K562 (cell line): ENCODE measurements around the gene NRCAM. TPM values are rescaled to one million over a fixed set of nuclear protein-coding genes. Genes with fewer than 3 reads are reported as not detected.

ENCODE experiments used
- ATAC-seq: fragments of 200-7000 bp; cut with Tn5 transposase; 3 replicates; pipeline ENCODE4 v1.9.1; 2020; ENCODE audit warnings: moderate library complexity
- BruUV-seq: library from RNA; stranded (reverse); fragments of 400-500 nt; replicated peaks from 2 replicates; lab custom pipeline; 2021; lab: Mats Ljungman, UMichigan
- CTCF ChIA-PET: fragments of 300-600 bp; formaldehyde crosslinking; extraction: SDS; loops from one replicate; lab custom pipeline; 2021; ENCODE audit warnings: low intra/inter-chr PET ratio; lab: Yijun Ruan, JAX
- POLR2A ChIA-PET: fragments of 300-600, 350-650 bp; sonication (Branson Sonifier 250); formaldehyde crosslinking; extraction: SDS; loops from one replicate; lab custom pipeline; 2021; ENCODE audit warnings: antibody characterized with exemption, inconsistent platforms; lab: Yijun Ruan, JAX
- DNase-seq, 4 experiments: peaks; one replicate each; pipeline versions ENCODE4 v3.0.0 to v3.0.0-alpha.2; 2011 to 2018; ENCODE audit warnings: low spot score in 3 of 4, mixed read lengths in 3 of 4; ENCODE audit errors: extremely low read depth in 1 of 4
- FAIRE-seq: peaks from 2 replicates; lab custom pipeline; 2011; peaks lifted over from hg19 to GRCh38; lab: Jason Lieb, UNC
- H2AFZ ChIP-seq: 2 replicates; pipeline ENCODE4 v1.6.0; 2011; ENCODE audit warnings: low read depth, low read length, control low read depth, inconsistent platforms
- H3K27ac ChIP-seq: fragments of 200-600 bp; 3 replicates; pipeline ENCODE4 v1.8.0; 2011; ENCODE audit warnings: low read depth, mild to moderate bottlenecking, control low read depth, inconsistent platforms, low read length, moderate library complexity, mixed read lengths; ENCODE audit errors: extremely low read depth
- H3K27me3 ChIP-seq, 2 experiments: fragments of 300-600 bp in 1 of 2; 2 replicates in 1 of 2; 3 replicates in 1 of 2; pipeline versions ENCODE4 v1.6.0 to v1.8.0; 2011; ENCODE audit warnings: inconsistent platforms in 2 of 2, low read length in 2 of 2, mild to moderate bottlenecking in 1 of 2, mixed read lengths in 1 of 2, moderate library complexity in 1 of 2; ENCODE audit not compliant: control insufficient read depth in 2 of 2, insufficient read depth in 2 of 2
- H3K36me3 ChIP-seq: fragments of 300-600 bp; 3 replicates; pipeline ENCODE4 v1.8.0; 2011; ENCODE audit warnings: mild to moderate bottlenecking, low read length, inconsistent platforms; ENCODE audit not compliant: control insufficient read depth, insufficient read depth
- H3K4me1 ChIP-seq, 2 experiments: fragments of 200-600 bp in 1 of 2; replicated peaks in 1 of 2; 2 replicates in 1 of 2; 3 replicates in 1 of 2; pipeline versions ENCODE4 v1.5.1 to v1.8.0; 2011; ENCODE audit warnings: inconsistent platforms in 2 of 2, low read length in 2 of 2, mild to moderate bottlenecking in 1 of 2, mixed read lengths in 1 of 2, moderate library complexity in 1 of 2; ENCODE audit not compliant: control insufficient read depth in 2 of 2, insufficient read depth in 2 of 2
- H3K4me2 ChIP-seq: 2 replicates; pipeline ENCODE4 v1.6.1; 2011; ENCODE audit warnings: low read length, control low read depth, inconsistent platforms, mixed read lengths; ENCODE audit not compliant: insufficient read depth
- H3K4me3 ChIP-seq: fragments of 200-600 bp; sonication (generic), shearing (Covaris generic); 2 replicates; pipeline ENCODE4 v1.5.1; 2016; ENCODE audit warnings: control low read depth, inconsistent platforms
- H3K79me2 ChIP-seq: fragments of 200-600 bp; 3 replicates; pipeline ENCODE4 v1.8.0; 2011; ENCODE audit warnings: low read length, inconsistent platforms; ENCODE audit not compliant: control insufficient read depth, insufficient read depth
- H3K9ac ChIP-seq, 2 experiments: 2 replicates each; pipeline versions ENCODE4 v1.6.0 to v1.6.1; 2011; ENCODE audit warnings: low read depth in 2 of 2, low read length in 2 of 2, control low read depth in 1 of 2, inconsistent platforms in 1 of 2, mild to moderate bottlenecking in 1 of 2, mixed read lengths in 1 of 2; ENCODE audit not compliant: insufficient read depth in 1 of 2
- H3K9me1 ChIP-seq: one replicate; pipeline ENCODE4 v1.6.0; 2011; ENCODE audit warnings: inconsistent platforms, mild to moderate bottlenecking, low read length, moderate library complexity; ENCODE audit not compliant: control insufficient read depth, insufficient read depth
- H3K9me3 ChIP-seq: replicated peaks from 2 replicates; pipeline ENCODE4 v1.5.1; 2011; ENCODE audit warnings: low read depth, low read length, inconsistent platforms; ENCODE audit not compliant: control insufficient read depth, insufficient read depth
- H4K20me1 ChIP-seq: replicated peaks from 2 replicates; pipeline ENCODE4 v1.6.1; 2011; ENCODE audit warnings: low read length, inconsistent platforms, mixed read lengths; ENCODE audit not compliant: control insufficient read depth, insufficient read depth
- CEBPB ChIP-seq: fragments of 450-650 bp; IDR thresholded peaks from 2 replicates; pipeline ENCODE4 v1.6.1; 2016; ENCODE audit warnings: missing genetic modification characterization, missing compliant biosample characterization
- CEBPG ChIP-seq, 3 experiments: fragments of 200-800 bp in 1 of 3; sonication (Bioruptor generic) in 1 of 3; sonication (generic) in 1 of 3; formaldehyde crosslinking in 1 of 3; IDR thresholded peaks in 2 of 3; conservative IDR thresholded peaks in 1 of 3; 2 replicates each; pipeline versions ENCODE4 v1.6.1 to v1.8.0; 2016 to 2022; ENCODE audit warnings: missing compliant biosample characterization in 2 of 3, missing genetic modification characterization in 2 of 3, mild to moderate bottlenecking in 1 of 3, missing genetic modification reagents in 1 of 3
- EP400 ChIP-seq: fragments of 450-650 bp; IDR thresholded peaks from 2 replicates; pipeline ENCODE4 v1.6.1; 2017; ENCODE audit warnings: antibody characterized with exemption, mild to moderate bottlenecking, moderate library complexity
- FOS ChIP-seq: IDR thresholded peaks from 3 replicates; pipeline ENCODE4 v1.6.1; 2011; ENCODE audit not compliant: insufficient read length; ENCODE audit errors: extremely low read depth
- GTF2B ChIP-seq: IDR thresholded peaks from 2 replicates; pipeline ENCODE4 v1.6.1; 2011; ENCODE audit not compliant: insufficient read length; ENCODE audit errors: extremely low read depth
- HMGN3 ChIP-seq: IDR thresholded peaks from 2 replicates; pipeline ENCODE4 v1.6.1; 2011; ENCODE audit warnings: borderline replicate concordance, low read depth, mild to moderate bottlenecking, mixed read lengths, low read length; ENCODE audit not compliant: insufficient read length; ENCODE audit errors: extremely low read depth
- HNRNPLL ChIP-seq: fragments of 200-400 bp; formaldehyde crosslinking; IDR thresholded peaks from 2 replicates; pipeline ENCODE4 v1.6.1; 2017; ENCODE audit warnings: low read length, low read depth, mild to moderate bottlenecking; ENCODE audit not compliant: poor library complexity, severe bottlenecking
- KLF6 ChIP-seq: fragments of 250-450 bp; sonication (Bioruptor Pico); IDR thresholded peaks from 2 replicates; pipeline ENCODE4 v1.4.0; 2020; ENCODE audit warnings: mild to moderate bottlenecking, moderate library complexity, borderline replicate concordance
- MNT ChIP-seq, 2 experiments: fragments of 450-650 bp; conservative IDR thresholded peaks; 2 replicates each; pipeline ENCODE4 v1.6.1; 2017; ENCODE audit warnings: mild to moderate bottlenecking in 2 of 2, moderate library complexity in 2 of 2
- SIN3B ChIP-seq: fragments of 450-650 bp; IDR thresholded peaks from 2 replicates; pipeline ENCODE4 v1.6.1; 2017; ENCODE audit warnings: low read depth, mild to moderate bottlenecking, moderate library complexity
- SNAPC5 ChIP-seq: fragments of 250-450 bp; sonication (Bioruptor Pico); IDR thresholded peaks from 2 replicates; pipeline ENCODE4 v1.8.0; 2021; ENCODE audit warnings: moderate library complexity, mild to moderate bottlenecking, inconsistent platforms
- STAG1 ChIP-seq: sonication (generic); formaldehyde crosslinking; IDR thresholded peaks from 2 replicates; pipeline ENCODE4 v1.5.0; 2020; ENCODE audit warnings: missing genetic modification reagents, borderline replicate concordance
- TAF7 ChIP-seq: fragments of 450-650 bp; IDR thresholded peaks from 2 replicates; pipeline ENCODE4 v1.6.1; 2016; ENCODE audit warnings: missing genetic modification characterization, missing compliant biosample characterization
- YY1 ChIP-seq, 3 experiments: IDR thresholded peaks; 2 replicates each; pipeline ENCODE4 v1.6.1; 2011; ENCODE audit warnings: low read length in 2 of 3, mild to moderate bottlenecking in 2 of 3, moderate library complexity in 2 of 3, borderline replicate concordance in 1 of 3, control low read depth in 1 of 3, low read depth in 1 of 3; ENCODE audit not compliant: insufficient read depth in 3 of 3, insufficient replicate concordance in 2 of 3, control insufficient read depth in 1 of 3, insufficient read length in 1 of 3; ENCODE audit errors: extremely low read depth in 1 of 3
- ZNF584 ChIP-seq: fragments of 200-800 bp; sonication (Bioruptor generic); IDR thresholded peaks from 2 replicates; pipeline ENCODE4 v1.6.1; 2016; ENCODE audit warnings: low read depth, mild to moderate bottlenecking, missing genetic modification characterization, missing compliant biosample characterization
- WGBS: fragments of 100-300 bp; shearing (Covaris generic); methylation state at CpG from one replicate; pipeline ENCODE4 v1.1.6; 2016; ENCODE audit warnings: low coverage, mixed read lengths; ENCODE audit not compliant: insufficient coverage; ENCODE audit errors: missing lambda C conversion rate; 5-methylcytosine and 5-hydroxymethylcytosine counted together
- in situ Hi-C: fragments of 300-500 bp; cut with MboI; formaldehyde crosslinking; loops from 4 replicates; pipeline ENCODE4 v1.15.0; 2018; ENCODE audit warnings: inconsistent platforms, mixed read lengths
- intact Hi-C: fragments of 100-400 bp; cut with micrococcal nuclease; formaldehyde crosslinking; loops from 2 replicates; pipeline ENCODE4 v1.14.2; 2022
- polyA plus RNA-seq, 8 experiments: library from polyadenylated mRNA; depleted of rRNA in 4 of 8; stranded (reverse) in 5 of 8; unstranded in 3 of 8; fragments of >200 nt; fragmentation: Nextera tagmentation in 2 of 8; fragmentation: Illumina TruSeq in 1 of 8; extraction: Ambion mirVana in 2 of 8; extraction: Trizol in 1 of 8; gene quantifications; 2 replicates each; pipeline versions ENCODE4 v1.2.1 to v1.2.3, GENCODE V29; 2011 to 2014; ENCODE audit warnings: inconsistent platforms in 1 of 8, missing spikeins in 1 of 8
- total RNA-seq, 7 experiments: library from RNA; depleted of rRNA in 6 of 7; stranded (reverse); fragments of >200 nt in 6 of 7; fragmentation: Illumina TruSeq in 2 of 7; extraction: Trizol in 2 of 7; gene quantifications; 2 replicates each; pipeline versions ENCODE4 v1.2.1 to v1.2.3, GENCODE V29; 2011 to 2021; ENCODE audit warnings: low replicate concordance in 1 of 7
- TF ChIP-seq, protein P1 (sequence below): fragments of 250-450 bp; sonication (Bioruptor Pico); IDR thresholded peaks from 2 replicates; pipeline ENCODE4 v1.8.0; 2022; ENCODE audit warnings: moderate library complexity, mild to moderate bottlenecking, inconsistent platforms
- TF ChIP-seq, protein P2 (sequence below): fragments of 250-450 bp; sonication (Bioruptor Pico); IDR thresholded peaks from 2 replicates; pipeline ENCODE4 v1.4.0; 2020

NRCAM gene
- total and polyA plus RNA-seq, 9 of the 15 experiments (the other 6 are each of a cell fraction or from before 2014, with no cell fraction given): 0.03 to 0.54 (median 0.12) TPM; not detected in 1

- whole genome bisulfite sequencing: 27% methylated on average over 1 of the region's 1 CpG
- H3K36me3 ChIP-seq: no peaks in the 10 kb centered on the region
- in situ Hi-C loops: no loop called here
- FAIRE-seq (no peak), DNase-seq (no peak), ATAC-seq (no peak)
- H3K27me3 ChIP-seq: no peaks in the 10 kb centered on the region
- BruUV-seq: no TSS peak
- H3K4me2 ChIP-seq: no peak overlapping the region
- no peak overlapping the region for H3K4me3 ChIP-seq
- no peaks in the 10 kb centered on the region; the same call in 1 of the 2 replicates for H3K9me3 ChIP-seq
- no peak overlapping the region for H2AFZ ChIP-seq
- intact Hi-C loops: no loop called here
- H4K20me1 ChIP-seq: no peaks in the 10 kb centered on the region
- no peak overlapping the region for H3K9ac ChIP-seq
- ChIA-PET POLR2A (interaction anchor here (0.6 kb wide), 1 partner anchor 110 kb away, joined by 3 read pairs; no protein-coding TSS in a partner anchor), CTCF (no interaction called here)
- no peaks in the 10 kb centered on the region for H3K79me2 ChIP-seq
- H3K27ac ChIP-seq: no peak overlapping the region
- peaks cover 11 to 48% of the 10 kb centered on the region in 2 experiments for H3K4me1 ChIP-seq
- no peaks in the 10 kb centered on the region for H3K9me1 ChIP-seq
- TF ChIP-seq CEBPG (CRISPR knock-in tag; IDR thresholded peaks at IDR 0.05) (no peak), CEBPG (tag; conservative IDR thresholded peaks at IDR 0.05 in 1 of 2, IDR thresholded peaks at IDR 0.05 in 1 of 2) (no peak), SIN3B (no peak), EP400 (no peak), KLF6 (no peak), FOS (no peak), CEBPB (tag) (no peak), GTF2B (no peak), YY1 (IDR thresholded peaks at IDR 0.05; ENCODE audit: borderline replicate concordance in 1 of 3, control insufficient read depth in 1 of 3, extremely low read depth in 1 of 3, insufficient read depth in 3 of 3, insufficient read length in 1 of 3, insufficient replicate concordance in 2 of 3, low read depth in 1 of 3, low read length in 2 of 3) (no peak), HMGN3 (no peak), HNRNPLL (no peak), TAF7 (tag) (no peak), MNT (conservative IDR thresholded peaks at IDR 0.05) (no peak), ZNF584 (CRISPR knock-in tag) (no peak), STAG1 (CRISPR knock-in tag) (no peak), SNAPC5 (CRISPR knock-in tag) (no peak)
- TF ChIP-seq, protein P1, sequence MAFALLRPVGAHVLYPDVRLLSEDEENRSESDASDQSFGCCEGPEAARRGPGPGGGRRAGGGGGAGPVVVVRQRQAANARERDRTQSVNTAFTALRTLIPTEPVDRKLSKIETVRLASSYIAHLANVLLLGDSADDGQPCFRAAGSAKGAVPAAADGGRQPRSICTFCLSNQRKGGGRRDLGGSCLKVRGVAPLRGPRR (CRISPR knock-in tag): no peak
- TF ChIP-seq, protein P2, sequence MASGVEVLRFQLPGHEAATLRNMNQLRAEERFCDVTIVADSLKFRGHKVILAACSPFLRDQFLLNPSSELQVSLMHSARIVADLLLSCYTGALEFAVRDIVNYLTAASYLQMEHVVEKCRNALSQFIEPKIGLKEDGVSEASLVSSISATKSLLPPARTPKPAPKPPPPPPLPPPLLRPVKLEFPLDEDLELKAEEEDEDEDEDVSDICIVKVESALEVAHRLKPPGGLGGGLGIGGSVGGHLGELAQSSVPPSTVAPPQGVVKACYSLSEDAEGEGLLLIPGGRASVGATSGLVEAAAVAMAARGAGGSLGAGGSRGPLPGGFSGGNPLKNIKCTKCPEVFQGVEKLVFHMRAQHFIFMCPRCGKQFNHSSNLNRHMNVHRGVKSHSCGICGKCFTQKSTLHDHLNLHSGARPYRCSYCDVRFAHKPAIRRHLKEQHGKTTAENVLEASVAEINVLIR (CRISPR knock-in tag): no peak
These were observed 206.8 kb downstream of the NRCAM start for GRCh38 chr7:108249453-108249852.
